Skeletal muscle tissue (tissue), 4 donors: ENCODE data around the gene ESPN. TPM values are rescaled to one million over a fixed set of nuclear protein-coding genes. Genes with fewer than 3 reads are reported as not detected.

Experiments used
- H3K27ac ChIP-seq: one replicate; pipeline ENCODE4 v1.7.0; 2013; ENCODE audit warnings: mild to moderate bottlenecking, low read depth, low read length, inconsistent platforms
- H3K27me3 ChIP-seq, 3 donors: one replicate each; pipeline ENCODE4 v1.7.0; 2013; ENCODE audit warnings: low read length in 3 of 3; ENCODE audit not compliant: control insufficient read depth in 3 of 3, insufficient read depth in 3 of 3
- H3K36me3 ChIP-seq, 3 donors: one replicate each; pipeline ENCODE4 v1.7.0; 2013; ENCODE audit warnings: low read length in 3 of 3; ENCODE audit not compliant: control insufficient read depth in 3 of 3, insufficient read depth in 3 of 3
- H3K4me1 ChIP-seq, 3 donors: one replicate each; pipeline ENCODE4 v1.7.0; 2013; ENCODE audit warnings: low read length in 3 of 3, mild to moderate bottlenecking in 3 of 3; ENCODE audit not compliant: control insufficient read depth in 3 of 3, insufficient read depth in 3 of 3
- H3K4me3 ChIP-seq, 3 donors: one replicate each; pipeline ENCODE4 v1.7.0; 2013; ENCODE audit warnings: low read length in 3 of 3
- H3K9ac ChIP-seq, 3 donors: one replicate each; pipeline ENCODE4 v1.7.0; 2013; ENCODE audit warnings: low read length in 3 of 3, mild to moderate bottlenecking in 3 of 3, moderate library complexity in 2 of 3, low read depth in 1 of 3
- H3K9me3 ChIP-seq, 3 donors: one replicate each; pipeline ENCODE4 v1.7.0; 2013; ENCODE audit warnings: low read length in 3 of 3; ENCODE audit not compliant: control insufficient read depth in 3 of 3
- total RNA-seq: library from RNA; depleted of rRNA; stranded (reverse); fragments of >200 nt; gene quantifications from one replicate; pipeline ENCODE4 v1.2.3, GENCODE V29; 2014
- donor health status: Osteomylitis.

Gene ESPN
- 0.52 TPM for total RNA-seq

GRCh38 chr1:6424619-6425593 is at the start of gene ESPN:
ESPN (plus strand) TSS chr1:6424776; CDS start chr1:6424956, 180 bp downstream.
- Histone ChIP-seq H3K9ac (peak within 1 kb of the TSS in 1 of 3 donors; percentile 25), H3K4me3 (no peak within 1 kb of the TSS), H3K4me1 (peaks cover 14 to 27% (median 25%) of the 10 kb centered on the region in 3 donors), H3K9me3 (no peaks in the 10 kb centered on the region), H3K27ac (no peak within 1 kb of the TSS), H3K36me3 (no peaks in the 10 kb centered on the region), H3K27me3 (peaks cover 80 to 86% (median 86%) of the 10 kb centered on the region in 3 donors)

GRCh38 chr1:6378096-6378746 is 46.4 kb upstream of the ESPN start:
- Histone ChIP-seq H3K4me3 (no peak overlapping the region), H3K36me3 (no peaks in the 10 kb centered on the region), H3K27me3 (no peaks in the 10 kb centered on the region), H3K4me1 (peaks cover 0 to 4% (median 0%) of the 10 kb centered on the region in 3 donors), H3K9ac (no peak overlapping the region), H3K27ac (no peak overlapping the region), H3K9me3 (no peaks in the 10 kb centered on the region)

- H3K9me3 ChIP-seq: no peaks in the 10 kb centered on the region
- no peak overlapping the region for H3K27ac ChIP-seq
- no peaks in the 10 kb centered on the region for H3K27me3 ChIP-seq
- no peaks in the 10 kb centered on the region for H3K4me1 ChIP-seq
- no peak overlapping the region for H3K4me3 ChIP-seq
- no peaks in the 10 kb centered on the region for H3K36me3 ChIP-seq
- H3K9ac ChIP-seq: no peak overlapping the region
These were observed 44.5 kb upstream of the ESPN start for GRCh38 chr1:6380037-6380436.

- H3K9ac ChIP-seq: no peak overlapping the region
- H3K4me3 ChIP-seq: no peak overlapping the region
- H3K27ac ChIP-seq: no peak overlapping the region
- no peaks in the 10 kb centered on the region for H3K36me3 ChIP-seq
- H3K9me3 ChIP-seq: no peaks in the 10 kb centered on the region
- H3K27me3 ChIP-seq: no peaks in the 10 kb centered on the region
- H3K4me1 ChIP-seq: peaks cover 0 to 2% (median 0%) of the 10 kb centered on the region in 3 donors
These were observed 40.4 kb upstream of the ESPN start for GRCh38 chr1:6384135-6384534.

GRCh38 chr1:6384962-6385361 is 39.6 kb upstream of the ESPN start:
- Histone ChIP-seq H3K4me3 (no peak overlapping the region), H3K4me1 (peaks cover 0 to 2% (median 0%) of the 10 kb centered on the region in 3 donors), H3K9ac (no peak overlapping the region), H3K9me3 (no peaks in the 10 kb centered on the region), H3K36me3 (no peaks in the 10 kb centered on the region), H3K27ac (no peak overlapping the region), H3K27me3 (no peaks in the 10 kb centered on the region)

GRCh38 chr1:6385488-6386191 is 38.9 kb upstream of the ESPN start:
- Histone ChIP-seq H3K4me3 (no peak overlapping the region), H3K36me3 (no peaks in the 10 kb centered on the region), H3K9me3 (no peaks in the 10 kb centered on the region), H3K27ac (no peak overlapping the region), H3K27me3 (no peaks in the 10 kb centered on the region), H3K4me1 (peaks cover 0 to 2% (median 0%) of the 10 kb centered on the region in 3 donors), H3K9ac (no peak overlapping the region)

- no peak overlapping the region for H3K4me3 ChIP-seq
- no peak overlapping the region for H3K9ac ChIP-seq
- no peaks in the 10 kb centered on the region for H3K36me3 ChIP-seq
- peaks cover 0 to 2% (median under 1%) of the 10 kb centered on the region in 3 donors for H3K4me1 ChIP-seq
- H3K27ac ChIP-seq: no peak overlapping the region
- no peaks in the 10 kb centered on the region for H3K27me3 ChIP-seq
- no peaks in the 10 kb centered on the region for H3K9me3 ChIP-seq
These were observed 38.1 kb upstream of the ESPN start for GRCh38 chr1:6386371-6386949.

GRCh38 chr1:6389971-6390370 is 34.6 kb upstream of the ESPN start:
- no peak overlapping the region for H3K27ac ChIP-seq
- H3K4me3 ChIP-seq: no peak overlapping the region
- peaks cover 13 to 19% (median 16%) of the 10 kb centered on the region in 3 donors for H3K4me1 ChIP-seq
- no peak overlapping the region for H3K9ac ChIP-seq
- no peaks in the 10 kb centered on the region for H3K27me3 ChIP-seq
- H3K9me3 ChIP-seq: no peaks in the 10 kb centered on the region
- H3K36me3 ChIP-seq: no peaks in the 10 kb centered on the region

- Histone ChIP-seq H3K9ac (peak overlapping the region in 2 of 3 donors; percentile 32 to 55), H3K9me3 (no peaks in the 10 kb centered on the region), H3K4me3 (peak overlapping the region in 2 of 3 donors; percentile 29 to 46), H3K4me1 (peaks cover 13 to 19% (median 14%) of the 10 kb centered on the region in 3 donors), H3K27ac (no peak overlapping the region), H3K36me3 (no peaks in the 10 kb centered on the region), H3K27me3 (no peaks in the 10 kb centered on the region)
These were observed 32.4 kb upstream of the ESPN start for GRCh38 chr1:6391951-6392808.
